HL-60 (cell line): ENCODE measurements around the gene ACVR2A.

Source experiments
- DNase-seq, 2 experiments: peaks; one replicate each; pipeline ENCODE4 v3.0.0-alpha.2; 2010 to 2020; ENCODE audit warnings: low read depth in 1 of 2, low spot score in 1 of 2
- H3K27ac ChIP-seq: fragments of 250-450 bp; sonication (Bioruptor Pico); replicated peaks from 2 replicates; pipeline ENCODE4 v1.5.1; 2020; ENCODE audit warnings: mild to moderate bottlenecking, moderate library complexity
- H3K27me3 ChIP-seq: fragments of 250-450 bp; sonication (Bioruptor Pico); 2 replicates; pipeline ENCODE4 v1.5.1; 2021; ENCODE audit warnings: mild to moderate bottlenecking, moderate library complexity; ENCODE audit not compliant: insufficient read depth, poor library complexity, severe bottlenecking
- H3K4me3 ChIP-seq: replicated peaks from 2 replicates; pipeline ENCODE4 v1.5.1; 2011; ENCODE audit warnings: mild to moderate bottlenecking, control low read depth, low read length; ENCODE audit not compliant: insufficient read depth
- CTCF ChIP-seq: IDR thresholded peaks from one replicate; pipeline ENCODE4 v1.5.1; 2011; ENCODE audit warnings: low read length, control low read depth, inconsistent platforms; ENCODE audit not compliant: insufficient read depth
- GABPA ChIP-seq: IDR thresholded peaks from 2 replicates; pipeline ENCODE4 v1.6.1; 2012; ENCODE audit warnings: low read depth
- POLR2AphosphoS5 ChIP-seq: IDR thresholded peaks from 2 replicates; pipeline ENCODE4 v1.6.1; 2012; ENCODE audit warnings: low read depth
- REST ChIP-seq: IDR thresholded peaks from 2 replicates; pipeline ENCODE4 v1.6.1; 2012; ENCODE audit warnings: low read depth; ENCODE audit not compliant: insufficient replicate concordance
- SPI1 ChIP-seq: IDR thresholded peaks from 2 replicates; pipeline ENCODE4 v1.6.1; 2012; ENCODE audit warnings: low read depth, mild to moderate bottlenecking, borderline replicate concordance

The ACVR2A gene

GRCh38 chr2:147886136-147886535 is 41.3 kb downstream of the ACVR2A start:
- TF ChIP-seq SPI1: no peak
- no peak for TF ChIP-seq CTCF
- TF ChIP-seq REST: no peak
- TF ChIP-seq POLR2AphosphoS5: no peak
- TF ChIP-seq GABPA: no peak
- Histone ChIP-seq H3K27ac (no peak overlapping the region), H3K27me3 (no peaks in the 10 kb centered on the region), H3K4me3 (no peak overlapping the region)
- DNase-seq: no peak

GRCh38 chr2:147888680-147889079 is 43.9 kb downstream of the ACVR2A start:
- DNase-seq: no peak
- TF ChIP-seq REST (no peak), CTCF (no peak), GABPA (no peak), POLR2AphosphoS5 (no peak), SPI1 (no peak)
- Histone ChIP-seq H3K4me3 (no peak overlapping the region), H3K27me3 (no peaks in the 10 kb centered on the region), H3K27ac (no peak overlapping the region)

- TF ChIP-seq CTCF (no peak), POLR2AphosphoS5 (no peak), SPI1 (no peak), GABPA (no peak), REST (no peak)
- H3K27me3 ChIP-seq: peaks cover 3% of the 10 kb centered on the region
- no peak for DNase-seq
- H3K4me3 ChIP-seq: no peak overlapping the region
- no peak overlapping the region for H3K27ac ChIP-seq
These were observed 59.2 kb downstream of the ACVR2A start for GRCh38 chr2:147904051-147904450.
